Limb (tissue), 2 donors: ENCODE data around the gene OR6S1.
A peak's percentile ranks its signal among the peaks of the same experiment; 100 is the strongest.
"Not testable (repeated sequence)": the region's sequence is repeated elsewhere in the genome, so short reads cannot be mapped to it uniquely, and the experiment has no call there.

Experiments used
- DNase-seq, 2 donors: peaks; one replicate each; pipeline ENCODE4 v3.0.0-alpha.2; 2016; ENCODE audit errors: extremely low spot score in 2 of 2

The OR6S1 gene

GRCh38 chr14:20671597-20672283 lies 30.2 kb upstream of the OR6S1 start:
- no peak for DNase-seq

GRCh38 chr14:20668969-20669368 lies 27.5 kb upstream of the OR6S1 start:
- DNase-seq = no peak

GRCh38 chr14:20667957-20668356 lies 26.5 kb upstream of the OR6S1 start:
- no peak for DNase-seq

- not testable (repeated sequence) for DNase-seq
Observed at GRCh38 chr14:20666400-20666961, 25.0 kb upstream of the OR6S1 start.

- DNase-seq = peak in 1 of 2 donors; percentile 38
Observed at GRCh38 chr14:20662968-20663732, 21.7 kb upstream of the OR6S1 start.

- no peak for DNase-seq
Observed at GRCh38 chr14:20661197-20661596, 19.7 kb upstream of the OR6S1 start.

GRCh38 chr14:20659813-20660395 lies 18.4 kb upstream of the OR6S1 start:
- no peak for DNase-seq

- DNase-seq = no peak
Observed at GRCh38 chr14:20659336-20659735, 17.8 kb upstream of the OR6S1 start.

GRCh38 chr14:20658246-20658645 lies 16.8 kb upstream of the OR6S1 start:
- no peak for DNase-seq

GRCh38 chr14:20657216-20658211 lies 16.0 kb upstream of the OR6S1 start:
- no peak for DNase-seq

- no peak for DNase-seq
Observed at GRCh38 chr14:20656274-20656673, 14.8 kb upstream of the OR6S1 start.

- no peak for DNase-seq
Observed at GRCh38 chr14:20655851-20656250, 14.4 kb upstream of the OR6S1 start.

- DNase-seq = peak in 1 of 2 donors; percentile 36
Observed at GRCh38 chr14:20652996-20653975, 11.8 kb upstream of the OR6S1 start.

- DNase-seq = no peak
Observed at GRCh38 chr14:20645481-20645880, 4.0 kb upstream of the OR6S1 start.

GRCh38 chr14:20644520-20644919 lies 3.0 kb upstream of the OR6S1 start:
- no peak for DNase-seq

- not testable (repeated sequence) for DNase-seq
Observed at GRCh38 chr14:20642755-20643154, 1.3 kb upstream of the OR6S1 start.

- no peak for DNase-seq
Observed at GRCh38 chr14:20642182-20642581, 691 bp upstream of the OR6S1 start.

GRCh38 chr14:20632831-20633691 lies 8.4 kb downstream of the OR6S1 start:
- DNase-seq = peak in 1 of 2 donors; percentile 65

- DNase-seq = no peak
Observed at GRCh38 chr14:20632448-20632830, 9.1 kb downstream of the OR6S1 start.
